Kidney epithelial cell (primary cell): Measurements from ENCODE around the gene GGT6. TPM values are rescaled to one million over a fixed set of nuclear protein-coding genes. Genes with fewer than 3 reads are reported as not detected.

Experiments
- DNase-seq: peaks from one replicate; pipeline ENCODE4 v3.0.0-alpha.2; 2010; ENCODE audit warnings: low read depth
- H3K27me3 ChIP-seq: 2 replicates; pipeline ENCODE4 v1.6.0; 2011; ENCODE audit warnings: low read length; ENCODE audit not compliant: control insufficient read depth, insufficient read depth
- H3K36me3 ChIP-seq: 2 replicates; pipeline ENCODE4 v1.5.1; 2011; ENCODE audit warnings: low read length; ENCODE audit not compliant: control insufficient read depth, insufficient read depth
- H3K4me3 ChIP-seq: 2 replicates; pipeline ENCODE4 v1.5.1; 2011; ENCODE audit warnings: low read depth, mild to moderate bottlenecking, control low read depth, low read length
- total RNA-seq: library from RNA; depleted of rRNA; stranded (reverse); fragments of >200 nt; gene quantifications from 2 replicates; pipeline ENCODE4 v1.2.3, GENCODE V29; 2015
- TF ChIP-seq, protein P1 (sequence below): IDR thresholded peaks from 2 replicates; pipeline ENCODE4 v1.5.1; 2011; ENCODE audit warnings: mild to moderate bottlenecking, moderate library complexity, low read length, control low read depth, inconsistent platforms; ENCODE audit not compliant: insufficient read depth, poor library complexity, severe bottlenecking

The GGT6 gene
- total RNA-seq, 1 donor from 2014 or later: 0.38 TPM

- TF ChIP-seq, protein P1, sequence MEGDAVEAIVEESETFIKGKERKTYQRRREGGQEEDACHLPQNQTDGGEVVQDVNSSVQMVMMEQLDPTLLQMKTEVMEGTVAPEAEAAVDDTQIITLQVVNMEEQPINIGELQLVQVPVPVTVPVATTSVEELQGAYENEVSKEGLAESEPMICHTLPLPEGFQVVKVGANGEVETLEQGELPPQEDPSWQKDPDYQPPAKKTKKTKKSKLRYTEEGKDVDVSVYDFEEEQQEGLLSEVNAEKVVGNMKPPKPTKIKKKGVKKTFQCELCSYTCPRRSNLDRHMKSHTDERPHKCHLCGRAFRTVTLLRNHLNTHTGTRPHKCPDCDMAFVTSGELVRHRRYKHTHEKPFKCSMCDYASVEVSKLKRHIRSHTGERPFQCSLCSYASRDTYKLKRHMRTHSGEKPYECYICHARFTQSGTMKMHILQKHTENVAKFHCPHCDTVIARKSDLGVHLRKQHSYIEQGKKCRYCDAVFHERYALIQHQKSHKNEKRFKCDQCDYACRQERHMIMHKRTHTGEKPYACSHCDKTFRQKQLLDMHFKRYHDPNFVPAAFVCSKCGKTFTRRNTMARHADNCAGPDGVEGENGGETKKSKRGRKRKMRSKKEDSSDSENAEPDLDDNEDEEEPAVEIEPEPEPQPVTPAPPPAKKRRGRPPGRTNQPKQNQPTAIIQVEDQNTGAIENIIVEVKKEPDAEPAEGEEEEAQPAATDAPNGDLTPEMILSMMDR: no peak
- Histone ChIP-seq H3K4me3 (no peak overlapping the region), H3K36me3 (peaks cover 1% of the 10 kb centered on the region), H3K27me3 (no peaks in the 10 kb centered on the region)
- no peak for DNase-seq
These were observed 52.2 kb downstream of the GGT6 start for GRCh38 chr17:4508207-4508606.

DNA sequence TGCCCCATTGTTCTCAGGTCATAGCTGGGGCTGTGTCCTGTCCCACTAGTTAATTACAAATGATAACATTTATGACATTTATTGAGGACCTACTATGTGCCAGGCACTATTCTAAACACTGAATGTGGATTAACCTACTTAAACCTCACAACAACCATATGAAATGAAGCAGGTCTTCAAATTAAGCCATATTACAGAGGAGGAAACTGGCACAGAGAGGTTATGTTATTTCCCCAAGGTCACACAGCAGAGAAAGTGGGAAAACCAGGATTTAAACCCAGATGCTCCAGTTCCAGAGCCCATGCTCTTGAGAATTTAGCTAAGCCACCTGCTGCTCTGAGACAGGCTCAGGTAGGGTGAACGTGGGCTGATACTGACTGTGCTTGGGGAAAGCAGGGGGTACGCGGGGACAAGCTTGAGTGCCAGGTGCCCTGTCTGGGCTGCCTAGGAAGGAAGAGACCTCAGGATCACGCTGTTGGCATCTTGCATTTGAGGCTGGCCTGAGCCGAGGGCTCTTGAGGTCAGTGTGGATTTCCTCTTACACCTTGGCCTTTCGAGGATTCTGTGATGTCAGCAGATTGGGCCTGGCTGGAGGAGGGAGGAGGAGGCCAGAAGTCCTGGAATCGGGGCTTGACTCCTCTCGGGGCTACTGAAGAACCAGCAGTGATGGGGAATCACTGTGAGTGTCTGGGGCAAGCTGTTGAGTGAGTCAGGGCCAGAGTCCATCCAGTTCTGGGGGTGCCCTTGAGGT lies 52.8 kb downstream of the GGT6 start:
- H3K4me3 ChIP-seq: no peak overlapping the region
- peaks cover 1% of the 10 kb centered on the region for H3K36me3 ChIP-seq
- TF ChIP-seq, protein P1: no peak
- H3K27me3 ChIP-seq: no peaks in the 10 kb centered on the region
- no peak for DNase-seq

Other genes starting within 250 kb of the GGT6 start
- 42.2 and 57.3 TPM in 2 replicates for gene UBE2G1, start 193.9 kb downstream of the GGT6 start, total RNA-seq
- gene SPNS3, start 126.6 kb downstream of the GGT6 start, total RNA-seq: 0.58 and 0.89 TPM in 2 replicates
- gene SPNS2, start 61.7 kb downstream of the GGT6 start, total RNA-seq: 47.3 and 53.1 TPM in 2 replicates
- 92.0 and 103 TPM in 2 replicates for gene MYBBP1A, start 5.2 kb downstream of the GGT6 start, total RNA-seq
- 0.14 and 0.46 TPM in 2 replicates for gene SMTNL2, start 24.0 kb upstream of the GGT6 start, total RNA-seq
- not detected in 2 replicates for gene ALOX15, start 81.1 kb upstream of the GGT6 start, total RNA-seq
- 33.8 and 46.2 TPM in 2 replicates for gene PELP1, start 143.6 kb upstream of the GGT6 start, total RNA-seq
- 5.8 and 6.8 TPM in 2 replicates for gene ARRB2, start 150.1 kb upstream of the GGT6 start, total RNA-seq
- gene MED11, start 170.9 kb upstream of the GGT6 start, total RNA-seq: 19.1 and 23.6 TPM in 2 replicates
- gene ZMYND15, start 179.3 kb upstream of the GGT6 start, total RNA-seq: 1.4 and 2.9 TPM in 2 replicates
- gene CXCL16, start 179.4 kb upstream of the GGT6 start, total RNA-seq: 96.1 and 106 TPM in 2 replicates
- gene TM4SF5, start 211.3 kb upstream of the GGT6 start, total RNA-seq: not detected in 2 replicates
- not detected in 2 replicates for gene VMO1, start 225.8 kb upstream of the GGT6 start, total RNA-seq
- not detected in 2 replicates for gene GLTPD2, start 228.4 kb upstream of the GGT6 start, total RNA-seq
- gene PSMB6, start 235.6 kb upstream of the GGT6 start, total RNA-seq: 208 and 257 TPM in 2 replicates
- 17.4 and 28.6 TPM in 2 replicates for gene PLD2, start 246.6 kb upstream of the GGT6 start, total RNA-seq